ENCODE measurements around the gene C20orf144.

Gene C20orf144

DNA sequence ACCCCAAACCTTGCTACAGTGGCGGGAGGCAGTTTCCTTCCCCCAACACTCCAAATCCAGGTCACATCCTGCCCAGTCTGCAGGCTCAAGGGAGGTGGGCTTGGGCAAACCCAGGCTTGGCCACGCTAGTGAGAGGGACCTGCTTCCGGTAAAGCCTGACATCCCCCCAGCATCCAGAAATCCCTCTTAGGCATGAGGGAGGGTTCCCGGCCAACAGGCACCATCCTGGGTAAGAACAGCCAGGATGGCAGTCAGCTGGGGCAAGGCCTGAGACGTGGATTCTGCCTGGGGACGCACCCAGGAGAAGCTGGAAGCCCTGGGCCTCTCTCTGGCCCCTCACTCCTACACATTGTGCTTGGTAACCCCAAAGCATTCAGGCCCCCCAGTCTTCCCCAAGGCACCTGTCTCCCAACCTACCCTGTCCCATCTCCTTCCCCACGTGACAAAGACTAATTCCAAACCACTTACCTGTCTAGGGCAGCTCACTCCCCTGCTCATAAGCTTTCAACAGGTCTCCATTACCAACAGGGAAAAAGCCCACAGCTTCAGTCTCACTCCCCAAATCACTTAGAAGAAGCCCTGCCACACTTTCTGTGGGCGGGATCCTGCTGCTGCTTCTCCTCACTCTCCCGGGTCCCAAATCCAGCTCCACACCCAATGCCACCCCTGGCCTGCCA, 2.1 kb downstream of the C20orf144 start:
- DNase-seq (ENCODE audit: low read depth in 2 of 2, low spot score in 1 of 2), result no peak

- DNase-seq (ENCODE audit: low read depth in 2 of 2, low spot score in 1 of 2), result no peak
Observed at GRCh38 chr20:33664762-33665144, 2.6 kb downstream of the C20orf144 start.

DNA sequence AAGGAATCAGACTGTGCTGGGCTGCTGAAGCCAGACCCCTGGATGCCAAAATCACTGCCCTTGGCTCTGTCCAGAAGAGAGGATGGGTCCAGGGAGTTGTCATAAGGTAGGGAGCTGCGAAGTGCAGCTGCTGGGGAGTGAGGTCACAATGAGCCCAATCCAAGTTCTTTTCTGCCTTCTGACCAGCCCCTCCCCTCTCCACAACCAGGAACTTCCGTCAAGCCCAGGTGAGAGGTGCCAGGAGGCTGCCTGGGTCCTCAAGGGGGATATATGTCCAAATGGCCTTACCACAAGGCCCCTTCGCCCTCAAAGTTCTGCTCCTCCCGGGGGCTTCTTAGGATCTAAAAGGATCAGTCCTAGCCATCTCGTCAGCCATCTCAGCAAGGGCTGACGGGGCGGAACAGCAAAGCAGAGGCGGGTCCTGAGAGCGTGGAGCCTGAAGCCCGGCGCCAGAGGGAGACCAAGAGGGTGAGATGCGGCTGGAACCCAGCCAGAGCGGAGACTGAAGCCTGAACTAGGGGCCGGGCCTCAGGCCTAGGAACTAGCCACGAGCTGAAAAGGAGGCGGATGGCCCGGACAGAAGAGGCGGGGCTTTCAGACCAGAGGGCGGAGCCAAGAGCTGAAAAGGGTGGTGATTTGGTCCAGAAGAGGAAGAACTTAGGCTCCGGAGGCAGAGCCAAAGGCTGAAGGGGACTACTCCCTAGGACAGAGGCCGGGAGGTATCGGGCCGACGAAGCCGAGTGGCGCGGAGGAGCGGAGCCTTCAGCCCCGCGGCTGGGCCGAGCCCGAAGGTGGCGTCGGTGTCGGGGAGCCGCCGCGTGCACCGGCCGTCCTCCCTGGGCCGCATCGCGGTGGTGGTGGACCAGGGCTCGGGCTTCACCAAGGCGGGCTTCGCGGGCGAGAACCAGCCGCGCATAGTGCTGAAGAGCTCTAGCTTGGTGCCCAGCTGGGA, 4.4 kb downstream of the C20orf144 start, which contains the start of gene ACTL10:
Gene ACTL10, plus strand, starts transcription at position 651 of the 952 bp plus-strand sequence. CDS start 555 bp downstream, outside the sequence.
- peak; percentile 50 to 68 for DNase-seq (ENCODE audit: low read depth in 2 of 2, low spot score in 1 of 2)

- no peak for DNase-seq (ENCODE audit: low read depth in 2 of 2, low spot score in 1 of 2)
Observed at GRCh38 chr20:33667245-33667675, 5.1 kb downstream of the C20orf144 start.

GRCh38 chr20:33667676-33668465, 5.7 kb downstream of the C20orf144 start:
- DNase-seq (ENCODE audit: low read depth in 2 of 2, low spot score in 1 of 2), result peak in 1 of 2 donors; percentile 49

DNA sequence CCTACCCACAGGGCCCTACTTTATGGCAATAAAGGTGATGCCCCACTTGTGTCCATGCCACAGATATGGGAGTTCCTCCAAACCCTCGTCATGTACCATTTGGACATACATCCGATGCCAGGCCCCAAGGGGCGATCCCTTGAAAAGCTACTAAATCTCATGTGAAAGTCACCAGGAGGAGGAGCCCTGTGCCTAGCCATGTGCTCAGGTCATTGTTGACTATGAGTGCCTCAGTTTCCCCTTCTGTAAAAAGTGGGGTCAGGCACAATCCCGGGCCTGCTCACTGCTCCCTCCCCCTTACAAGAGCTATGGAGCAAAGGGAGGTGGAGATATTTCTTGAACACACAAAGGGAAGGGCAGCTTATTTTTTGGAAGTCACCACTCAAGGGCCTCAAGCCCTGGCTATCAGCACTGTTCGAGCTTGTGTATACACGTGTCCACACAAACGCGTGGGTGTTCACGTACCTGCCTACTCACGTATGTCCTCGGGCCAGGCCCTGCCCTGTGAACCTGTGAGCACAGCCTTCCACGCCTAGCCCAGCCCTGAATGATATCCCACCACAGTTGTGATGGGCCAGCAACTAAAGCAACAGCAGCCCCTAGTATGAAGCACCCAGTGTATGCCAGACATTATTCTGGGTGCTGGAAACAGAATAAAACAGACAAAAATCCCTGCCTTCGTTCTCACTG, 6.5 kb downstream of the C20orf144 start:
- no peak for DNase-seq (ENCODE audit: low read depth in 2 of 2, low spot score in 1 of 2)

DNA sequence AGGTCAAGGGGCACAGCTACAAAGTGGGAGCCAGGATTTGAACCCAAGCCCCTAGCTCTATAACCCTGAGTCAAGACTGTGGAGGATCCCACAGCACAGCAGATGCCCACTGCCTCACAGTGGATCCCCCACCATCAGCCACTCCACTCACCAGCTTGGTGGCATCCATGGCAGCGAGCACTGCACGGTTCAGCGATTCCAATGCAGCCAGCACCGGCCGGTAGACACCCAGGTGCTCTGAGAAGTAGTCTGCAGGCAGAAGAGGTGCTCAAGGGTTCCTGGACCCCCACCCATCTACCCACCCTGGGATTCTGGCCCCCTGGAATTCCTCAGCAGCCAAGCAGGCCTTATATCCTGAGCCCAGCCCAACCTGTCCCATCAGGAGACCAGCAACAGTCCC, 7.1 kb downstream of the C20orf144 start:
- no peak for DNase-seq (ENCODE audit: low read depth in 2 of 2, low spot score in 1 of 2)

DNA sequence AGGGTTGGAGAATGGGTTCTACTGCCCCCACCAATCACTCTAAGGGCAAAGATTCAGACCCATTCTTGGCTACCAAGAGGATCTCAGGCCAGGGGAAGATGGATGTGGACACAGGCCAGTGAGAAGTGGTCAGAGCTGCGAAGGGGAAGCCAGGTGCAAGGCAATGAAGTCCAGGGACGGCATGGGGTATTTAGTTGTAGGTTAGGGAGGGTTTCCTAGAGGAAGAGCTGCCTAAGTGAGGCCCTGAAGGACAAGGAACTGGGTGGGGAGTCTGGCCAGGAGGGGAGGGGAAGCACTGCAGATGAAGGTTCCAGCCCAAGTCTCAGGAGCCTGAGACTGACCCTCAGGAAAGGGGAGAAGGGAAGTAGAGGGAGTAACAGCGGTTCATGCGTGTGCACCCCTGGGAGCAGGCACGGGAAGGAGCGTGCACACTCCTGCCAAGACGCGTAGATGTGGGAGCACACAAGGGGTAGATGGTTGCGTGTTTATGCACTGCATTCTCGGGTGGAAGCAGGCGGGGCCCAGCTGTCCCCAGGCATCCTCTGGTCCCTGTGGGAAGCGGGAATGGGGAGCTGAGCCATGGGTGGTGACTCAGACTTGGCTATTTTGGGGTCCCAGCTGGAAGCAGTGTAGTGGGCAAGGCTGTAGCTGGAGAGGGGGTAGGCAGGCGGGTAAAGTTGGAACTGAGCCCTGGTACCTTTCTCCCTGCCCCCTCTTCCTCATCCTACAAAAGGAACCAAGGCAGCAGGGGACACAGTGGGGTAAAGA, 7.9 kb downstream of the C20orf144 start:
- no peak for DNase-seq (ENCODE audit: low read depth in 2 of 2, low spot score in 1 of 2)

- no peak for DNase-seq (ENCODE audit: low read depth in 2 of 2, low spot score in 1 of 2)
Observed at GRCh38 chr20:33670715-33671499, 8.8 kb downstream of the C20orf144 start.

- no peak for DNase-seq (ENCODE audit: low read depth in 2 of 2, low spot score in 1 of 2)
Observed at GRCh38 chr20:33671573-33672288, 9.6 kb downstream of the C20orf144 start.

GRCh38 chr20:33672426-33673113, 10.4 kb downstream of the C20orf144 start:
- DNase-seq (ENCODE audit: low read depth in 2 of 2, low spot score in 1 of 2), result no peak

- no peak for DNase-seq (ENCODE audit: low read depth in 2 of 2, low spot score in 1 of 2)
Observed at GRCh38 chr20:33673114-33673409, 10.9 kb downstream of the C20orf144 start.

DNA sequence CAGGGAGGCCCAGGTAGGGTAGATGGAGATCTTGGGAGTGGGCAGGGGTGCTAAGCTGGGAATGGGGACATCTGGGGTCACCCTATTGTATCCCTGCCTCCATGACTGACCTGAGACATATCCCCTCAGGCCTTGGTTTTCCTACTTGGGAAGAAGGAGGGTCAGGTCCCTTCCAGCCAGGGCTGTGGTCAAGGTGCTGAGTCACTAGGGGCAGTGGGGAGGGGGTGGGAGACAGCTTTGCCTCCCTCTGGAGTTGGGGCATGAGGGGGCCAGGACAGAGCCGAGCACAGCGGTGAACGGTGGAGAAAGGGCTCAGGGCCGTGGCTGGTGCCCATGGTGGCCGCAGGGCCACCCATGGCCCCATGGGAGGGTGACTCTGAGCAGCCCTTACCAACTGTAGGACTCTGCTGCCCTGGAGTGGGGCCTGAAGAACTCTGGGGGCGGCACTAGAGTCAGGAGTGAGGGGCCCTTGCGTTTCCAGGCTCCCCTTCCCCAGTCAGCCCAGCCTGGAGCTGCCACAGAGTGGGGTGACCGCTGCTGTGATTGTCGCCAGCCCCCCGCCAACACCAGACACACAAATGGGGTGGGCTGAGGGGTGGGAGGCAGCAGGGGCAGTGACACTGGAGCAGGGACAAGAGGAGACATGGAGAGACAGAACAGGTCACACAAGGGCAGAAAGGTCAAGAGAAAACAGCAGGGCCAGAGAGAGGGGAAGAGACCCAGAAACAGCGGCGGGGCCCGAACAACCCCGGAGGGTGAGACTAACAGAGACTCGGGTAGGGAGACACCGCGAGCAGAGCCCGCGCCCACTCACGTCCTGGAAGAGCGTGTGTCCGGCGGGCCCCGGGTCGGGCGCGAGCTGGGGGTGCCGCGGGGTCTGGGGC, 11.5 kb downstream of the C20orf144 start:
- DNase-seq (ENCODE audit: low read depth in 2 of 2, low spot score in 1 of 2), result no peak

- DNase-seq (ENCODE audit: low read depth in 2 of 2, low spot score in 1 of 2), result no peak
Observed at GRCh38 chr20:33674294-33675135, 12.4 kb downstream of the C20orf144 start, which contains the start of gene NECAB3. TSS of gene NECAB3 (minus strand) at chr20:33674428. CDS start at chr20:33674352, 76 bp downstream.

DNA sequence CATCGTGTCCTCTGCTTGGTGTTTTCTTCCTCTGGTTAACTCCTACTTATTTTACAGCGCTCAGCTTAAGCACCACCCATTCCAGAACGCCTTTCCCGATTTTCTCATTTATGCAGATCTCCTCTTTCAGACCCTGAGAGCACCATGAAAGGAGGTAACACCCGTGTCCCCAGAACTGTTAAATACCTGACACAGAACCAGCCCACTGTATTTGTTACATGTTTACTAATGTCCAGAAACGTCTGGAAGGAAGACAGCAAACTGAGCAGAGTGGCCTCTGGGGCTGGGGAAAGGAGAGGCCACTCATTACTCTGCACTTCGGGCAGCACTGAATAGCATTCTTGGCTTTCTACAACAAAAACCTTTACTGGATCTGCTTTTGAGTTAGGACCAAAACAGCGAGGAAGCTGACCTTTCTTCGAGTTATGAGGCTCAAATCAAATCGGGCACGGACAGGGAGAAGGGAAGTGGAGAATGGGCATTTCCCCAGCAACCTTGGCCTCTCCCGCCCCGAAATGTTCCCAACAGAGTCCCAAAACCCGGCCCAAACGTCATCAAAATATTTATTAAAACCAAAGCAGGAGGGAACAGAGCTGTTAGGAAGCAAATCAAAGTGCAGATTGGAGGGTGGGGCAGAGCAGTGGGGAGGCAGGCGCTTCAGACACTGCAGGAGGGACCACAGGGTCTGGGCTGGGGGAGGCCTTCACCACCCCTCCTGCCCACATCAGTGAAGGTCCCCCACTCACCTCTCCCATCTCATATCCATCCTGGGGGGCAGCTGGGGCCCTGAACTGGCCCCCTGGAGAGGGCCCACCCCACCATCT, 13.2 kb downstream of the C20orf144 start:
- no peak for DNase-seq (ENCODE audit: low read depth in 2 of 2, low spot score in 1 of 2)

Data from stimulated activated CD8-positive, alpha-beta memory T cell treated with anti-CD3 and anti-CD28 coated beads, Interleukin-4, amount 100 ng/mL, for 4 hours (primary cell).